LNCaP clone FGC (cell line): Measurements from ENCODE around the gene AKAP9.
A peak's percentile ranks its signal among the peaks of the same experiment; 100 is the strongest.
"Not testable (repeated sequence)": the region's sequence is repeated elsewhere in the genome, so short reads cannot be mapped to it uniquely, and the experiment has no call there.

ENCODE experiments used
- DNase-seq: peaks from one replicate; pipeline ENCODE4 v3.0.0-alpha.2; 2011; ENCODE audit warnings: low read depth
- H3K4me3 ChIP-seq: 2 replicates; pipeline ENCODE4 v1.5.1; 2011; ENCODE audit warnings: mild to moderate bottlenecking, low read depth, low read length, control low read depth
- TF ChIP-seq, protein P1 (sequence below): IDR thresholded peaks from 2 replicates; pipeline ENCODE4 v1.5.1; 2012; ENCODE audit warnings: mild to moderate bottlenecking; ENCODE audit not compliant: control insufficient read depth, insufficient read depth; ENCODE audit errors: extremely low read depth

AKAP9 gene

DNA sequence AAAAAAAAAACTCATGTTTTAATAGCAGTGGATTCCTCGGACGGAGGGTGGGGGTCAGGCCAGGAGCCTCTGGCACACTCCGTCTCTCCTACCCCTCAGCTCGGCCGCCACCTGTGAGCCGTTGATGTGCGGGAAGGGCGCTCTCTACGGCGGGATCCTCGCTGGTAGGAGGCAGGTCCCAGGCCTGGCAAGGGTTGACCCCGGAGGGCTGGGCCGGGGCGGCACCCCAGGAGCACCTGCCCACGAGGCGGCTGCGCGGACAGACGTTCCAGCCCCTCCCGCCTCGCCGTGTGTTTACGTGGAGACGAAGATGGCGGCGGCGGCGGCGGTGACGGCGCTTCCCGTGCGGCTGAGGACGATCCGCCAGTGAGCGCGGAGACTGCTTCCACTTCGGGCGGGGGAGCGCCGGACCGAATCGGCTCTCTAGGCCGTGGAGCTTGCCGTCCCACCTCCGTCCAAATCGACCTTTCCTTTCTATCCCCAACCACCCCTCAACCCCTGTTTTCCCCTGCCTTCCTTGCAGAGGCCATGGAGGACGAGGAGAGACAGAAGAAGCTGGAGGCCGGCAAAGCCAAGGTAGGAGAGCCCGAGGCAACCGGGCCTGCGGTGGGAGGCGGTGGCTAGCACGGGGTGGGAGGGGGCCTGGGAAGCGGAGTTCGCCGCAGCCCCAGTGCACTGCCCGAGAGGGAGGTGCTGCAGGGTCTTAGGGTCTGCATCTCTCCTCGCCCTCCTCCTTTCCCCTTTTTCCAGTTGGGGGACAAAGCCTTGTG, at the start of gene AKAP9:
TSS of gene AKAP9 (plus strand) at position 291 of the 770 bp plus-strand sequence. CDS start at position 529, 238 bp downstream.
- H3K4me3 ChIP-seq, result peak within 1 kb of the TSS; percentile 64
- TF ChIP-seq, protein P1, sequence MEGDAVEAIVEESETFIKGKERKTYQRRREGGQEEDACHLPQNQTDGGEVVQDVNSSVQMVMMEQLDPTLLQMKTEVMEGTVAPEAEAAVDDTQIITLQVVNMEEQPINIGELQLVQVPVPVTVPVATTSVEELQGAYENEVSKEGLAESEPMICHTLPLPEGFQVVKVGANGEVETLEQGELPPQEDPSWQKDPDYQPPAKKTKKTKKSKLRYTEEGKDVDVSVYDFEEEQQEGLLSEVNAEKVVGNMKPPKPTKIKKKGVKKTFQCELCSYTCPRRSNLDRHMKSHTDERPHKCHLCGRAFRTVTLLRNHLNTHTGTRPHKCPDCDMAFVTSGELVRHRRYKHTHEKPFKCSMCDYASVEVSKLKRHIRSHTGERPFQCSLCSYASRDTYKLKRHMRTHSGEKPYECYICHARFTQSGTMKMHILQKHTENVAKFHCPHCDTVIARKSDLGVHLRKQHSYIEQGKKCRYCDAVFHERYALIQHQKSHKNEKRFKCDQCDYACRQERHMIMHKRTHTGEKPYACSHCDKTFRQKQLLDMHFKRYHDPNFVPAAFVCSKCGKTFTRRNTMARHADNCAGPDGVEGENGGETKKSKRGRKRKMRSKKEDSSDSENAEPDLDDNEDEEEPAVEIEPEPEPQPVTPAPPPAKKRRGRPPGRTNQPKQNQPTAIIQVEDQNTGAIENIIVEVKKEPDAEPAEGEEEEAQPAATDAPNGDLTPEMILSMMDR, result no peak
- DNase-seq, result peak; percentile 65

DNA sequence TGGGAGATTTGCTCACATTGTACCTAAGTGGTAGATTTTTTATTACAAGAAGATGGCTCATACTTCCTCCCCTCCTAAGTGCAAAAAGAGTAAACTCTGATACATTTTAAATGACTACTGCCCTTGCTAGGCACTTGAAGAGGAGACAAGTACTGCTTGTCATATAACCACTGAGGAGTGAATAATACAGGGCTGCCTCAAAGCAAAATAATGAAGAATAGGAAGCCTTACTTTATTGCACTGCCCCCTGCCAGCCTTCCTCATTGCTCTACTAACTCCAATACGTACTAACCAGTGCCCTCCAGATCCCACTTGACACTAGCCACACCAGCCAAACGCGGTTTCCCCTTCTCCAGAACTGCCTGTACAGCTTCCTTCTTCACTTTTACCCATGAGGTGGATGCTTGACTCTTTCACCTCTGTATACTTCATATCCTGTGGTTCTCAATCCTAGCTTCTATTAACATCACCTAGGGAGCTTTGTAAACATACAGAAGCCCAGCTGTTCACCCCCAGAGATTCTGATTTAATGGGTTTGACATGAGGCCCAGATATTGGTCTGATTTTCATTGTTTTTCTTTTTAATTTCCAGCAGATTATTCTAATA, 48.5 kb upstream of the AKAP9 start:
- TF ChIP-seq, protein P1, result no peak
- DNase-seq, result no peak
- no peak overlapping the region for H3K4me3 ChIP-seq

DNA sequence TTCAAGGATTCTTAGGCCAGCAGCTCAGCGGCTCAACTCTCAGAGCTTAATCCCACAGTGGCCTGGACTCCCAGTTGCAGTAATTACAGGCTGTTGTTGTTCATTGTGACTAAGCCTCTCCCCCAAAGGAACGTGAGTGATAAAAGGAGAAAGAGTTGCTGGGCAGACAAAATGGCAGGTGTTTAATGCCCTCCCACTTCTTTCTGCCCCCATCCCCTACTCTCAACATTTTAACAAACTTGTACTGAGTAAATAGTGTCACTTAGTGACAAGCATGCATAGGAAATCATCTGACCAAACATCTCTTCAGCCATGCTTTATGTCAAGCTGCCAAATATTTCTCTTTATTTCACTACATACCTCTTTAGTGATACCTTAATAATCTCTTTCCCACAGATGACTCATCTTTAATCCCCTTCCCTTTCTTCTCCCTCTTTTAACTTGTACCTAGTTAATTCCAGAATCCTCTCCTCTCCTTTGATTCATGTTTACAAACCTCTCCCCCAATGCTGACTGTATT, 47.8 kb upstream of the AKAP9 start:
- no peak overlapping the region for H3K4me3 ChIP-seq
- TF ChIP-seq, protein P1, result no peak
- DNase-seq, result no peak

DNA sequence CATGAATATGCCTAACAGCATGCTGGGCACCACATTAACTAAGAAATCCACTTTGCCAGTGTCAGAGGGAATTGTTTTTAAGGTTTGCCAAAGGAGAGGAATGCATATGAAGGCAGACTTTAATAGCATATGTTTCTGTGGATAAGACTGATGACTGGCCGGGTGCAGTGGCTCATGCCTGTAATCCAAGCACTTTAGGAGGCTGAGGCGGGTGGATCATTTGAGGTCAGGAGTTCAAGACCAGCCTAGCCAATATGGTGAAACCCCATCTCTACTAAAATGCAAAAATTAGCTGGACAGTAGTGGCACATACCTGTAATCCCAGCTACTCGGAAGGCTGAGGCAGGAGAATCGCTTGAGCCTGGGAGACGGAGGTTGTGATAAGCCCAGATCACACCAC, 47.0 kb upstream of the AKAP9 start:
- not testable (repeated sequence) for DNase-seq, H3K4me3 ChIP-seq

DNA sequence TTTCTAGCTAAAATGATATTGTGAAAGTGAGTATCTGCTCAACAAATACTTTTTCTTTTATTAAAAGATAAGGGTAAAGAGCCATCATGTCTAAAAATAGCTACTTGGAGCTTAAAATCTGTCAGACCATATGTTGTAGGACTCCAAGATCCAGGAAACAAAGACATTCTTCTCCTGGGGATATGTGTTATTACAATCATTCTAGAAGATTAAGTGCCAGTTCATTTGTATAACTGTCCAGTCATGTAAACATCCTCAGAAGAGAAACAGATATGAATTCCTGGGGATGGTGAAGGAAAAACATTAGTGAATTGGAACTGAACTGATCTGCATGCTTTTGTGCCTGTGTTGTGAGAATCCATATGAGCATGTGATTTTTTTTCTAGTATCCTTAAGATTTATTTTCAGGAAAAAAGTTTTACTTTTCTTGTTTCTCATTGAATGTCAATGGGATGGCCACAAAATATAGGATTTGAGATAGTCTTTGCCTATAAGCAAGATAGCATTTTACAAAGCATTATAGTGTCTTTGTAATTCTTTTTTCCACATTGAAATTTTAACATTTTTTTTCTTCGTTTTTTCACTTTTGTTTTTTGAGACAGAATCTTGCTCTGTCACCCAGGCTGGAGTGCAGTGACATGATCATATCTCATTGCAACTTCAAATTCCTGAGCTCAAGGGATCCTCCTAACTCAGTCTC, 45.7 kb upstream of the AKAP9 start:
- no peak for DNase-seq

DNA sequence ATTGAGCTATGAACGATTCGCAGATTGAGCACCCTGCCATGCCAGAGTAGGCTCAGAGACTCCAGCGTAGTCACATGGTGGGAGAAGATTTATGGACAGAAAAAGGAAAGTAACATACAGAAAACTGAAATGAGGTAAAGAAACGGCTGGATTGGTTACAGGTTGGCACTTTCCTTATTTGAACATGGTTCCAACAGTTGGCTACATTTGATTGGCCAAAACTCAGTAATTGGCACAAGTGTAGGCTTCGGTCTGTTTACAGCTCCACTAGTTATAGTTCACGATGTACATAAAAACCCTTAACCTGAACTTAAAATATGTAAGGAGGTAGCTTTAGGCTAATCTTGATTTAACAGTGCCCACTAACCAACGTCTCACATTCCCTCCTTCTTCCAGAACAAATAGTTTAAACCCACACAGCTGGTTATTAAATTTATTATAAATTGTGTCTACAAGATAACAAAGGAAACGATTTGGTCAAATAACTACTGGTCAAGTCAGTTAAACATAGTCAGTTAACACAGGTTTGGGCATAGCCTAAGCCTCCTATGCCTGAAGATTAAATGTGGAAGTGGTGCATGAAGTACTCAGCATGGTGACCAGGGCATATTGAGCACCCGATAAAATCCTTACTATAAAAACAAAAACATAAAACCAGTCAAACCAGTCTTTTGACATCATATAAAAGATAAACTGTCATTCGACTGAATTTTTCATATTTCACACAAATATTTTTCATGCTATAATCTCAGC, 42.2 kb upstream of the AKAP9 start:
- H3K4me3 ChIP-seq, result peak overlapping the region; percentile 27
- TF ChIP-seq, protein P1, result no peak
- peak; percentile 44 for DNase-seq

More for the DNA sequence above, 45.7 kb upstream of the AKAP9 start:
- no peak overlapping the region for H3K4me3 ChIP-seq
- TF ChIP-seq, protein P1, result no peak
